GM12878 (cell line): ENCODE data around the gene BANP. TPM values are rescaled to one million over a fixed set of nuclear protein-coding genes. Genes with fewer than 3 reads are reported as not detected.

Source experiments
- ATAC-seq: fragments of 200-7000 bp; cut with Tn5 transposase; 3 replicates; pipeline ENCODE4 v1.9.1; 2020; ENCODE audit warnings: mild to moderate bottlenecking, moderate library complexity
- BruUV-seq: library from RNA; stranded (reverse); fragments of 400-500 nt; replicated peaks from 2 replicates; lab custom pipeline; 2021; lab: Mats Ljungman, UMichigan
- CTCF ChIA-PET: fragments of 300-600 bp; sonication (Branson Sonifier 250); formaldehyde crosslinking; extraction: SDS; loops from one replicate; lab custom pipeline; 2021; ENCODE audit warnings: inconsistent platforms; lab: Yijun Ruan, JAX
- POLR2A ChIA-PET: fragments of 350-600 bp; formaldehyde crosslinking; extraction: SDS; loops from one replicate; lab custom pipeline; 2021; ENCODE audit warnings: inconsistent platforms; lab: Charles Lee
- RAD21 ChIA-PET: fragments of 300-600 bp; sonication (Branson Sonifier 250); formaldehyde crosslinking; loops from one replicate; lab custom pipeline; 2023; ENCODE audit warnings: antibody characterized with exemption; ENCODE audit not compliant: unreplicated experiment; lab: Charles Lee
- SMC1A ChIA-PET: fragments of 300-600 bp; sonication (Branson Sonifier 250); formaldehyde crosslinking; loops from one replicate; lab custom pipeline; 2023; ENCODE audit not compliant: unreplicated experiment, uncharacterized antibody; lab: Charles Lee
- DNase-seq: peaks from one replicate; pipeline ENCODE4 v3.0.0-alpha.2; 2011; ENCODE audit warnings: low read depth, low spot score
- FAIRE-seq: peaks from 3 replicates; lab custom pipeline; 2011; peaks lifted over from hg19 to GRCh38; lab: Jason Lieb, UNC
- H2AFZ ChIP-seq: 2 replicates; pipeline ENCODE4 v1.6.0; 2011; ENCODE audit warnings: low read depth, low read length, control low read depth; ENCODE audit not compliant: control insufficient read depth
- H3K27ac ChIP-seq: 2 replicates; pipeline ENCODE4 v1.5.1; 2011; ENCODE audit warnings: control low read depth; ENCODE audit not compliant: control insufficient read depth, insufficient read depth
- H3K27me3 ChIP-seq, 2 experiments: replicated peaks in 1 of 2; 2 replicates each; pipeline versions ENCODE4 v1.6.0 to v1.6.1; 2011; ENCODE audit warnings: low read length in 1 of 2; ENCODE audit not compliant: control insufficient read depth in 2 of 2, insufficient read depth in 2 of 2
- H3K36me3 ChIP-seq, 2 experiments: 2 replicates each; pipeline ENCODE4 v1.5.1; 2011; ENCODE audit warnings: low read length in 1 of 2; ENCODE audit not compliant: control insufficient read depth in 2 of 2, insufficient read depth in 2 of 2
- H3K4me1 ChIP-seq: 2 replicates; pipeline ENCODE4 v1.6.1; 2011; ENCODE audit warnings: mild to moderate bottlenecking, low read length, moderate library complexity, mixed read lengths; ENCODE audit not compliant: control insufficient read depth, insufficient read depth
- H3K4me2 ChIP-seq: 2 replicates; pipeline ENCODE4 v1.6.0; 2011; ENCODE audit warnings: control low read depth; ENCODE audit not compliant: control insufficient read depth, insufficient read depth
- H3K4me3 ChIP-seq: fragments of 200-600 bp; sonication (generic); 2 replicates; pipeline ENCODE4 v1.5.1; 2016
- H3K79me2 ChIP-seq: 2 replicates; pipeline ENCODE4 v1.6.0; 2011; ENCODE audit warnings: low read length; ENCODE audit not compliant: control insufficient read depth, insufficient read depth
- H3K9ac ChIP-seq: 2 replicates; pipeline ENCODE4 v1.8.0; 2011; ENCODE audit warnings: low read length, control low read depth, mixed read lengths; ENCODE audit not compliant: control insufficient read depth, insufficient read depth
- H3K9me3 ChIP-seq: replicated peaks from 3 replicates; pipeline ENCODE4 v1.5.1; 2011; ENCODE audit warnings: mild to moderate bottlenecking, low read length; ENCODE audit not compliant: control insufficient read depth, insufficient read depth
- H4K20me1 ChIP-seq: 2 replicates; pipeline ENCODE4 v1.6.0; 2011; ENCODE audit not compliant: control insufficient read depth, insufficient read depth
- DPF2 ChIP-seq: fragments of 450-650 bp; IDR thresholded peaks from 2 replicates; pipeline ENCODE4 v1.6.1; 2017; ENCODE audit warnings: mild to moderate bottlenecking
- NR2C2 ChIP-seq: IDR thresholded peaks from 2 replicates; pipeline ENCODE4 v1.6.1; 2011; ENCODE audit warnings: borderline replicate concordance, low read depth; ENCODE audit not compliant: control insufficient read depth, insufficient read length
- POU2F2 ChIP-seq: IDR thresholded peaks from 3 replicates; pipeline ENCODE4 v1.6.1; 2011; ENCODE audit warnings: low read depth, mild to moderate bottlenecking, low read length, borderline replicate concordance
- SMARCA5 ChIP-seq: fragments of 450-650 bp; IDR thresholded peaks from 2 replicates; pipeline ENCODE4 v1.6.1; 2017; ENCODE audit warnings: mild to moderate bottlenecking
- SREBF2 ChIP-seq: IDR thresholded peaks from 2 replicates; pipeline ENCODE4 v1.6.1; 2012; ENCODE audit warnings: mild to moderate bottlenecking, low read length
- WGBS: methylation state at CpG from one replicate; pipeline ENCODE4 v1.1.6; 2016; ENCODE audit warnings: low lambda C conversion rate; ENCODE audit not compliant: insufficient replicate concordance, insufficient coverage; ENCODE audit errors: missing lambda C conversion rate; 5-methylcytosine and 5-hydroxymethylcytosine counted together
- in situ Hi-C: fragments of 300-500 bp; cut with MboI; formaldehyde crosslinking; loops from 9 replicates; pipeline ENCODE4 v1.14.3; 2018; ENCODE audit warnings: mixed read lengths
- intact Hi-C: fragments of 100-400 bp; cut with micrococcal nuclease; formaldehyde crosslinking; loops from one replicate; pipeline ENCODE4 v1.14.2; 2022; ENCODE audit not compliant: unreplicated experiment
- polyA plus RNA-seq, 11 experiments: library from polyadenylated mRNA; depleted of rRNA in 4 of 11; unstranded in 6 of 11; stranded (reverse) in 5 of 11; fragments of >200 nt; fragmentation: Nextera tagmentation in 4 of 11; fragmentation: Illumina TruSeq in 1 of 11; extraction: Ambion mirVana in 4 of 11; extraction: Trizol in 1 of 11; gene quantifications; 1 replicate in 1 of 11; 2 replicates in 10 of 11; pipeline versions ENCODE4 v1.2.1 to v1.2.3, GENCODE V29; 2011 to 2016; ENCODE audit warnings: inconsistent platforms in 2 of 11, missing spikeins in 2 of 11, low read depth in 1 of 11
- total RNA-seq, 4 experiments: library from RNA; depleted of rRNA in 3 of 4; stranded (reverse); fragments of >200 nt in 3 of 4; fragmentation: Illumina TruSeq in 1 of 4; extraction: Trizol in 1 of 4; gene quantifications; 2 replicates each; pipeline versions ENCODE4 v1.2.1 to v1.2.3, GENCODE V29; 2013 to 2021
- TF ChIP-seq, protein P1 (sequence below): fragments of 450-650 bp; formaldehyde crosslinking; IDR thresholded peaks from 2 replicates; pipeline ENCODE4 v1.4.0; 2020; ENCODE audit warnings: mild to moderate bottlenecking, moderate library complexity
- TF ChIP-seq, protein P2 (sequence below): fragments of 150-350 bp; IDR thresholded peaks from 2 replicates; pipeline ENCODE4 v1.6.1; 2016; ENCODE audit warnings: low read depth, low read length

The BANP gene
- total and polyA plus RNA-seq, 10 of the 15 experiments (the other 5 are each of a cell fraction or from before 2014, with no cell fraction given) = 3.9 to 21.9 (median 12.2) TPM

GRCh38 chr16:87919681-87919994 lies 31.6 kb upstream of the BANP start:
- Histone ChIP-seq H3K4me1 (peaks cover 18% of the 10 kb centered on the region), H3K27ac (no peak overlapping the region), H3K36me3 (no peaks in the 10 kb centered on the region), H3K9me3 (no peaks in the 10 kb centered on the region), H3K9ac (no peak overlapping the region), H4K20me1 (no peaks in the 10 kb centered on the region), H3K4me3 (no peak overlapping the region), H2AFZ (no peak overlapping the region), H3K27me3 (no peaks in the 10 kb centered on the region), H3K79me2 (no peaks in the 10 kb centered on the region), H3K4me2 (no peak overlapping the region)
- ATAC-seq (no peak), FAIRE-seq (no peak), DNase-seq (no peak)
- TF ChIP-seq NR2C2 = no peak
- TF ChIP-seq SMARCA5 = no peak
- no peak for TF ChIP-seq SREBF2
- TF ChIP-seq, protein P1, sequence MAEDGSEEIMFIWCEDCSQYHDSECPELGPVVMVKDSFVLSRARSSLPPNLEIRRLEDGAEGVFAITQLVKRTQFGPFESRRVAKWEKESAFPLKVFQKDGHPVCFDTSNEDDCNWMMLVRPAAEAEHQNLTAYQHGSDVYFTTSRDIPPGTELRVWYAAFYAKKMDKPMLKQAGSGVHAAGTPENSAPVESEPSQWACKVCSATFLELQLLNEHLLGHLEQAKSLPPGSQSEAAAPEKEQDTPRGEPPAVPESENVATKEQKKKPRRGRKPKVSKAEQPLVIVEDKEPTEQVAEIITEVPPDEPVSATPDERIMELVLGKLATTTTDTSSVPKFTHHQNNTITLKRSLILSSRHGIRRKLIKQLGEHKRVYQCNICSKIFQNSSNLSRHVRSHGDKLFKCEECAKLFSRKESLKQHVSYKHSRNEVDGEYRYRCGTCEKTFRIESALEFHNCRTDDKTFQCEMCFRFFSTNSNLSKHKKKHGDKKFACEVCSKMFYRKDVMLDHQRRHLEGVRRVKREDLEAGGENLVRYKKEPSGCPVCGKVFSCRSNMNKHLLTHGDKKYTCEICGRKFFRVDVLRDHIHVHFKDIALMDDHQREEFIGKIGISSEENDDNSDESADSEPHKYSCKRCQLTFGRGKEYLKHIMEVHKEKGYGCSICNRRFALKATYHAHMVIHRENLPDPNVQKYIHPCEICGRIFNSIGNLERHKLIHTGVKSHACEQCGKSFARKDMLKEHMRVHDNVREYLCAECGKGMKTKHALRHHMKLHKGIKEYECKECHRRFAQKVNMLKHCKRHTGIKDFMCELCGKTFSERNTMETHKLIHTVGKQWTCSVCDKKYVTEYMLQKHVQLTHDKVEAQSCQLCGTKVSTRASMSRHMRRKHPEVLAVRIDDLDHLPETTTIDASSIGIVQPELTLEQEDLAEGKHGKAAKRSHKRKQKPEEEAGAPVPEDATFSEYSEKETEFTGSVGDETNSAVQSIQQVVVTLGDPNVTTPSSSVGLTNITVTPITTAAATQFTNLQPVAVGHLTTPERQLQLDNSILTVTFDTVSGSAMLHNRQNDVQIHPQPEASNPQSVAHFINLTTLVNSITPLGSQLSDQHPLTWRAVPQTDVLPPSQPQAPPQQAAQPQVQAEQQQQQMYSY (CRISPR knock-in tag) = no peak
- no peak for TF ChIP-seq POU2F2
- TF ChIP-seq, protein P2, sequence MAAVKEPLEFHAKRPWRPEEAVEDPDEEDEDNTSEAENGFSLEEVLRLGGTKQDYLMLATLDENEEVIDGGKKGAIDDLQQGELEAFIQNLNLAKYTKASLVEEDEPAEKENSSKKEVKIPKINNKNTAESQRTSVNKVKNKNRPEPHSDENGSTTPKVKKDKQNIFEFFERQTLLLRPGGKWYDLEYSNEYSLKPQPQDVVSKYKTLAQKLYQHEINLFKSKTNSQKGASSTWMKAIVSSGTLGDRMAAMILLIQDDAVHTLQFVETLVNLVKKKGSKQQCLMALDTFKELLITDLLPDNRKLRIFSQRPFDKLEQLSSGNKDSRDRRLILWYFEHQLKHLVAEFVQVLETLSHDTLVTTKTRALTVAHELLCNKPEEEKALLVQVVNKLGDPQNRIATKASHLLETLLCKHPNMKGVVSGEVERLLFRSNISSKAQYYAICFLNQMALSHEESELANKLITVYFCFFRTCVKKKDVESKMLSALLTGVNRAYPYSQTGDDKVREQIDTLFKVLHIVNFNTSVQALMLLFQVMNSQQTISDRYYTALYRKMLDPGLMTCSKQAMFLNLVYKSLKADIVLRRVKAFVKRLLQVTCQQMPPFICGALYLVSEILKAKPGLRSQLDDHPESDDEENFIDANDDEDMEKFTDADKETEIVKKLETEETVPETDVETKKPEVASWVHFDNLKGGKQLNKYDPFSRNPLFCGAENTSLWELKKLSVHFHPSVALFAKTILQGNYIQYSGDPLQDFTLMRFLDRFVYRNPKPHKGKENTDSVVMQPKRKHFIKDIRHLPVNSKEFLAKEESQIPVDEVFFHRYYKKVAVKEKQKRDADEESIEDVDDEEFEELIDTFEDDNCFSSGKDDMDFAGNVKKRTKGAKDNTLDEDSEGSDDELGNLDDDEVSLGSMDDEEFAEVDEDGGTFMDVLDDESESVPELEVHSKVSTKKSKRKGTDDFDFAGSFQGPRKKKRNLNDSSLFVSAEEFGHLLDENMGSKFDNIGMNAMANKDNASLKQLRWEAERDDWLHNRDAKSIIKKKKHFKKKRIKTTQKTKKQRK = no peak
- TF ChIP-seq DPF2 = no peak
- ChIA-PET POLR2A (no interaction called here), CTCF (interaction anchor here (0.7 kb wide), 1 partner anchor 368 kb away, joined by 3 read pairs; no protein-coding TSS in a partner anchor), RAD21 (no interaction called here), SMC1A (no interaction called here)
- intact Hi-C loops = no loop called here
- in situ Hi-C loops = no loop called here
- no TSS peak for BruUV-seq
- 61% methylated on average over 10 of the region's 10 CpGs for WGBS
